HS-5 (cell line): Measurements from ENCODE around the gene TECPR2.

Experiments used
- DNase-seq: peaks from one replicate; pipeline ENCODE4 v3.0.0-alpha.2; 2012; ENCODE audit warnings: low read depth

TECPR2 gene

GRCh38 chr14:102374264-102374663 lies 11.5 kb downstream of the TECPR2 start:
- no peak for DNase-seq

GRCh38 chr14:102375119-102375518 lies 12.4 kb downstream of the TECPR2 start:
- no peak for DNase-seq

GRCh38 chr14:102377696-102378095 lies 15.0 kb downstream of the TECPR2 start:
- DNase-seq, result no peak

- no peak for DNase-seq
Observed at GRCh38 chr14:102378830-102379229, 16.1 kb downstream of the TECPR2 start.

- DNase-seq, result no peak
Observed at GRCh38 chr14:102387086-102387485, 24.3 kb downstream of the TECPR2 start.

GRCh38 chr14:102389246-102389645 lies 26.5 kb downstream of the TECPR2 start:
- no peak for DNase-seq

GRCh38 chr14:102390064-102390855 lies 27.5 kb downstream of the TECPR2 start:
- DNase-seq, result no peak

- no peak for DNase-seq
Observed at GRCh38 chr14:102392506-102392905, 29.8 kb downstream of the TECPR2 start.

GRCh38 chr14:102394717-102395375 lies 32.1 kb downstream of the TECPR2 start:
- no peak for DNase-seq

- no peak for DNase-seq
Observed at GRCh38 chr14:102396521-102396920, 33.8 kb downstream of the TECPR2 start.

GRCh38 chr14:102403028-102403427 lies 40.3 kb downstream of the TECPR2 start:
- no peak for DNase-seq

GRCh38 chr14:102407258-102407657 lies 44.5 kb downstream of the TECPR2 start:
- no peak for DNase-seq

GRCh38 chr14:102408724-102409123 lies 46.0 kb downstream of the TECPR2 start:
- no peak for DNase-seq

- no peak for DNase-seq
Observed at GRCh38 chr14:102415671-102416070, 52.9 kb downstream of the TECPR2 start.

- no peak for DNase-seq
Observed at GRCh38 chr14:102417001-102417431, 54.3 kb downstream of the TECPR2 start.

- DNase-seq, result no peak
Observed at GRCh38 chr14:102417646-102418045, 54.9 kb downstream of the TECPR2 start.

- DNase-seq, result no peak
Observed at GRCh38 chr14:102418169-102418852, 55.6 kb downstream of the TECPR2 start.

GRCh38 chr14:102418853-102419240 lies 56.1 kb downstream of the TECPR2 start:
- no peak for DNase-seq

GRCh38 chr14:102419276-102419675 lies 56.5 kb downstream of the TECPR2 start:
- no peak for DNase-seq

GRCh38 chr14:102419716-102420115 lies 57.0 kb downstream of the TECPR2 start:
- no peak for DNase-seq

- no peak for DNase-seq
Observed at GRCh38 chr14:102421411-102422057, 58.8 kb downstream of the TECPR2 start.

GRCh38 chr14:102424520-102424919 lies 61.8 kb downstream of the TECPR2 start:
- no peak for DNase-seq
